Activated CD8-positive, alpha-beta T cell treated with anti-CD3 and anti-CD28 coated beads for 36 hours (primary cell): Measurements from ENCODE around the gene UFSP1. TPM values are rescaled to one million over a fixed set of nuclear protein-coding genes. Genes with fewer than 3 reads are reported as not detected.

Source experiments
- ATAC-seq: fragments of 200-7000 bp; cut with Tn5 transposase; one replicate; pipeline ENCODE4 v1.10.0; 2021; ENCODE audit warnings: mild to moderate bottlenecking, moderate library complexity
- CTCF ChIA-PET: fragments of 350-600 bp; sonication (Branson Sonifier 250); formaldehyde crosslinking; loops from one replicate; lab custom pipeline; 2021; ENCODE audit warnings: antibody characterized with exemption; lab: Charles Lee
- POLR2A ChIA-PET: fragments of 350-600 bp; sonication (Branson Sonifier 250); formaldehyde crosslinking; loops from one replicate; lab custom pipeline; 2021; ENCODE audit warnings: antibody characterized with exemption; lab: Charles Lee
- DNase-seq: peaks from one replicate; pipeline ENCODE4 v3.0.0-alpha.2; 2020
- H3K27ac Mint-ChIP-seq: one replicate; pipeline ENCODE4 v1.8.0; 2021; ENCODE audit warnings: mild to moderate bottlenecking, mixed read lengths
- H3K27me3 Mint-ChIP-seq: one replicate; pipeline ENCODE4 v1.8.0; 2021; ENCODE audit warnings: mixed read lengths
- H3K36me3 Mint-ChIP-seq: one replicate; pipeline ENCODE4 v1.8.0; 2021; ENCODE audit warnings: low read depth, mixed read lengths
- H3K4me1 Mint-ChIP-seq: one replicate; pipeline ENCODE4 v1.8.0; 2021; ENCODE audit warnings: low read depth, mixed read lengths
- H3K4me3 Mint-ChIP-seq: one replicate; pipeline ENCODE4 v1.8.0; 2021; ENCODE audit warnings: mild to moderate bottlenecking, moderate library complexity, mixed read lengths
- H3K9me3 Mint-ChIP-seq: one replicate; pipeline ENCODE4 v1.8.0; 2021; ENCODE audit warnings: mixed read lengths
- intact Hi-C: fragments of 100-400 bp; cut with micrococcal nuclease; formaldehyde crosslinking; loops from one replicate; pipeline ENCODE4 v1.10.0; 2022
- total RNA-seq, 2 experiments: library from RNA; stranded (reverse); gene quantifications; one replicate each; pipeline ENCODE4 v1.2.3, GENCODE V29; 2021
- TF ChIP-seq, protein P1 (sequence below): fragments of 200-600 bp; IDR thresholded peaks from one replicate; pipeline ENCODE4 v1.8.0; 2022; ENCODE audit warnings: antibody characterized with exemption, mild to moderate bottlenecking

The UFSP1 gene
- total RNA-seq, 2 experiments from 2014 or later, result 2.1 to 2.2 TPM

DNA sequence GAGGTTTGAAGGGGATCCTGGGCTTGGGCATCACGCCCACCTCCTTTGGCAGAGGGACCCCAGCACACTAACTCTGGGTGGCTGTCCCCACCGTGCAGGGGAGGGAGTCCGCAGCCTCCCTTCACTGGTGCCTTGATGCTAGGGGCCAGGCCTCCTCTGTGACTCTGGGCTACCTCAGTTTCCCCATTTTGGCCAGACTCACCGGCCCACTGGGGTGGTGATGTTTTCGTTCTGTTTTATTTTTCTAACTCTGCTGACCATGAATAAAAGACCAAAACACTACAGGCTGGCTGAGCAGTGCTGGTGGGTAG is 22.8 kb downstream of the UFSP1 start:
- ATAC-seq (no peak), DNase-seq (no peak)
- H3K9me3 Mint-ChIP-seq, result no peaks in the 10 kb centered on the region
- TF ChIP-seq, protein P1, sequence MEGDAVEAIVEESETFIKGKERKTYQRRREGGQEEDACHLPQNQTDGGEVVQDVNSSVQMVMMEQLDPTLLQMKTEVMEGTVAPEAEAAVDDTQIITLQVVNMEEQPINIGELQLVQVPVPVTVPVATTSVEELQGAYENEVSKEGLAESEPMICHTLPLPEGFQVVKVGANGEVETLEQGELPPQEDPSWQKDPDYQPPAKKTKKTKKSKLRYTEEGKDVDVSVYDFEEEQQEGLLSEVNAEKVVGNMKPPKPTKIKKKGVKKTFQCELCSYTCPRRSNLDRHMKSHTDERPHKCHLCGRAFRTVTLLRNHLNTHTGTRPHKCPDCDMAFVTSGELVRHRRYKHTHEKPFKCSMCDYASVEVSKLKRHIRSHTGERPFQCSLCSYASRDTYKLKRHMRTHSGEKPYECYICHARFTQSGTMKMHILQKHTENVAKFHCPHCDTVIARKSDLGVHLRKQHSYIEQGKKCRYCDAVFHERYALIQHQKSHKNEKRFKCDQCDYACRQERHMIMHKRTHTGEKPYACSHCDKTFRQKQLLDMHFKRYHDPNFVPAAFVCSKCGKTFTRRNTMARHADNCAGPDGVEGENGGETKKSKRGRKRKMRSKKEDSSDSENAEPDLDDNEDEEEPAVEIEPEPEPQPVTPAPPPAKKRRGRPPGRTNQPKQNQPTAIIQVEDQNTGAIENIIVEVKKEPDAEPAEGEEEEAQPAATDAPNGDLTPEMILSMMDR, result no peak
- H3K4me3 Mint-ChIP-seq, result peak overlapping the region; percentile 89
- H3K36me3 Mint-ChIP-seq, result peaks cover 11% of the 10 kb centered on the region
- no peaks in the 10 kb centered on the region for H3K27me3 Mint-ChIP-seq
- H3K4me1 Mint-ChIP-seq, result peaks cover 8% of the 10 kb centered on the region
- CTCF ChIA-PET, result interaction anchor here (0.7 kb wide), 2 partner anchors 14 to 162 kb away, joined by 3 read pairs; partner anchors contain the start of gene SLC12A9
- H3K27ac Mint-ChIP-seq, result peak overlapping the region; percentile 95
- POLR2A ChIA-PET, result interaction anchor here (0.8 to 1.6 kb wide), 5 partner anchors 9 to 22 kb away, joined by 3 to 7 read pairs (median 5); partner anchors contain the start of genes SLC12A9 and SRRT
- intact Hi-C loops, result no loop called here

DNA sequence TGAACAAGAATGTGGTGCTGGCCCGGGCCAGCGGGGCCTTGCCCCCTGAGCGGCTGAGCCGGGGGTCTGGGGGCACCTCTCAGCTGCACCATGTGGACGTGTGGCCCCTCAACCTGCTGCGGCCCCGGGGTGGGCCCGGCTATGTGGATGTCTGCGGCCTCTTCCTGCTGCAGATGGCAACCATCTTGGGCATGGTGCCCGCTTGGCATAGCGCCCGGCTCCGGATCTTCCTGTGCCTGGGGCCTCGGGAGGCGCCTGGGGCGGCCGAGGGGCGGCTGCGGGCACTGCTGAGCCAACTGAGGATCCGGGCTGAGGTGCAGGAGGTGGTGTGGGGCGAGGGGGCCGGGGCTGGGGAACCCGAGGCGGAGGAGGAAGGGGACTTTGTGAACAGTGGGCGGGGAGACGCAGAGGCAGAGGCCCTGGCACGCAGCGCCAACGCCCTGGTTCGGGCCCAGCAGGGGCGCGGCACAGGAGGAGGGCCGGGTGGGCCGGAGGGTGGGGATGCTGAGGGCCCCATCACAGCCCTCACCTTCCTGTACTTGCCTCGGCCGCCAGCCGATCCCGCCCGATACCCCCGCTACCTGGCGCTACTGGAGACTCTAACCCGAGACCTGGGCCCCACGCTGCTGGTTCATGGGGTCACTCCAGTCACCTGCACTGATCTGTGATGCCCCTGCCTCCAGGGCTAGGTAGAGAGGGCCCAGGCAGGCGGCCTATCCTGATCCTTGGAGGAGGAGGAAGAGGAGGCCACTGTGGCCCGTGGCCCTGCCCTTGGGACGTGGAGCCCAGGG is 23.4 kb downstream of the UFSP1 start:
- peaks cover 8% of the 10 kb centered on the region for H3K4me1 Mint-ChIP-seq
- H3K27ac Mint-ChIP-seq, result peak overlapping the region; percentile 95
- H3K27me3 Mint-ChIP-seq, result no peaks in the 10 kb centered on the region
- CTCF ChIA-PET, result no interaction called here
- intact Hi-C loops, result no loop called here
- no peaks in the 10 kb centered on the region for H3K9me3 Mint-ChIP-seq
- DNase-seq (peak; percentile 54), ATAC-seq (peak; percentile 63)
- POLR2A ChIA-PET, result interaction anchor here (0.8 to 1.6 kb wide), 5 partner anchors 9 to 23 kb away, joined by 3 to 7 read pairs (median 5); partner anchors contain the start of genes SLC12A9 and SRRT
- H3K4me3 Mint-ChIP-seq, result peak overlapping the region; percentile 89
- TF ChIP-seq, protein P1, result no peak
- peaks cover 5% of the 10 kb centered on the region for H3K36me3 Mint-ChIP-seq

DNA sequence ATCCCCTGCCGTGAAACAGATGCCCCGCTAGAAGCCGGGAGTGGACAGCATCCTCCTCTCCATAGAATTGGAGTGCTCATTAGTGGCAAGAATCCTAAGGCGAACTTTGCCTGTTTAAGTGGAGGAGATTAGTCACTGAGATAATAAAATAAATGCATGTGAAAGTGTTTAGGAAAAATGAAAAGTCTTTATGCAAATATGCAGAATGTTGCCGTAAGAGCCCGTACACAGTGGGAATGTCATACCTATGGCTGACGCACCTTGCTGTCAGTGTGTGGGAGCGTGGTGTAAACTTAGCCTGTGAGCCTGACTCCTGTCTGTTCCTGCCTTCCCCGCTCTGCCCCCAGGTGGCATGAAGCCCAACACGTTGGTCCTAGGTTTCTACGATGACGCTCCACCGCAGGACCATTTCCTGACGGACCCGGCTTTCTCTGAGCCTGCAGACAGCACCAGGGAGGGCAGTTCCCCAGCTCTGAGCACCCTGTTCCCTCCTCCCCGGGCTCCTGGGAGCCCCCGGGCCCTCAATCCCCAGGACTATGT is 24.1 kb downstream of the UFSP1 start:
- no peak overlapping the region for H3K27ac Mint-ChIP-seq
- peaks cover 12% of the 10 kb centered on the region for H3K36me3 Mint-ChIP-seq
- H3K4me3 Mint-ChIP-seq, result peak overlapping the region; percentile 10
- CTCF ChIA-PET, result no interaction called here
- H3K9me3 Mint-ChIP-seq, result no peaks in the 10 kb centered on the region
- intact Hi-C loops, result no loop called here
- POLR2A ChIA-PET, result interaction anchor here (0.6 kb wide), 2 partner anchors 13 to 310 kb away, joined by 3 read pairs; partner anchors contain the start of gene SLC12A9
- ATAC-seq (no peak), DNase-seq (peak; percentile 15)
- H3K4me1 Mint-ChIP-seq, result peaks cover 8% of the 10 kb centered on the region
- no peaks in the 10 kb centered on the region for H3K27me3 Mint-ChIP-seq
- TF ChIP-seq, protein P1, result no peak

DNA sequence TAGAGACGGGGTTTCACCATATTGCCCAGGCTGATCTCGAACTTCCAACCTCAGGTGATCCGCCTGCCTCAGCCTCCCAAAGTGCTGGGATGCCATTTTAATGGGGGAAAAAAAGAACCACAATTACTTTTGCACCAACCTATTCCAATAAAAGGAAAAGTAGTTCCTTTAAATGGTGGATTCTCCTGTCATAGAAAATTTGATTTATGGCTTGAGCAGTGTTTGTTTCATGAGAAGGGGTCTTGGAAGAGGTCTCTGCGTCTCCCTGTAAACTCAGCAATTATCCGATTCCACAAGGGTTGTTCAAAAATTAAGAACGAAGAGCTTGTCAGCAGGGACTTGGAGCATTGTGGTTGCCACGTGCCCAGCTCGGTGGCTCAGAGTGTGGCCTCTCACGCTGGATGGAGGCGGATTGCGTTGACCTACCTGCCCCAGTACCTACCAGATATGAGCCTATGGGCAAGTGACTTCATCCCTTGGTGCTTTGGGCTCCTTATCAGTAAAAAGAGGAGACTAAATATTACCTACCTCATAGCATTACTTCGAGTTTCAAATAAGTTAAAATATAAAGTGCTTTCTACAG is 25.2 kb downstream of the UFSP1 start:
- intact Hi-C loops, result no loop called here
- H3K27ac Mint-ChIP-seq, result peak overlapping the region; percentile 13
- ChIA-PET CTCF (interaction anchor here (1.4 kb wide), 1 partner anchor 12 kb away, joined by 4 read pairs; the partner anchor contains the start of gene SLC12A9), POLR2A (interaction anchor here (1.9 kb wide), 1 partner anchor 11 kb away, joined by 4 read pairs; the partner anchor contains the start of gene SRRT)
- TF ChIP-seq, protein P1, result no peak
- ATAC-seq, result no peak
- H3K27me3 Mint-ChIP-seq, result no peaks in the 10 kb centered on the region
- no peaks in the 10 kb centered on the region for H3K9me3 Mint-ChIP-seq
- H3K4me3 Mint-ChIP-seq, result no peak overlapping the region
- DNase-seq, result no peak
- peaks cover 8% of the 10 kb centered on the region for H3K4me1 Mint-ChIP-seq
- H3K36me3 Mint-ChIP-seq, result peaks cover 19% of the 10 kb centered on the region
